ENCODE data around the gene SLC66A3. TPM values are rescaled to one million over a fixed set of nuclear protein-coding genes. Genes with fewer than 3 reads are reported as not detected.

SLC66A3 gene
- total and polyA plus RNA-seq, 7 experiments from 2014 or later: 12.6 to 43.7 (median 20.0) TPM

DNA sequence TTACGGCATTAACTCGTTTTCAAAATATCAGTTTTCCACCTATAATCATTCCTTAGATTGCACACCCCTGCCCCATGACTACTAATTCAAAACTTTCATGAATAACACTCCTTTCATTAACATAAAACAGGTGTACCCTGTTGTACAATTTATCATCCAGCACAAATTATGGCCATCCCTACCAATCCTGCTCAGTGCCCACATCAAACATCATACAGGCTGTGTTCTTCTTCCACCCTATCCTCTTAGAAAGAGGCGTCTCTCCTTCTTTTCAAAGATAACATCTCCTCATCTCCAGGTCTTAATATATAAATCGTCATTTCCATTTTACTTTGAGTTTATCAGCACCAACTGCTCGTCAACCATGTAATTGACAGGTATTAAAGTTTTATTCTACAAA, 67.6 kb downstream of the SLC66A3 start:
- Mint-ChIP-seq H3K36me3 (peaks cover 0 to 52% (median 26%) of the 10 kb centered on the region in 5 donors), H3K27me3 (no peaks in the 10 kb centered on the region), H3K27ac (no peak overlapping the region), H3K9me3 (no peaks in the 10 kb centered on the region), H3K4me1 (peaks cover 0 to 8% (median 0%) of the 10 kb centered on the region in 7 donors), H3K4me3 (no peak overlapping the region)
- POLR2A ChIA-PET: no interaction called here
- CTCF ChIA-PET: no interaction called here
- Histone ChIP-seq H3K4me1 (ENCODE audit: control insufficient read depth in 2 of 2, insufficient read depth in 2 of 2, low read length in 2 of 2) (no peaks in the 10 kb centered on the region), H3K27me3 (ENCODE audit: control insufficient read depth in 2 of 2, insufficient read depth in 2 of 2, low read length in 2 of 2) (no peaks in the 10 kb centered on the region), H3K36me3 (ENCODE audit: control insufficient read depth in 2 of 3, insufficient read depth in 3 of 3, low read length in 3 of 3) (peaks cover 0 to 6% (median 0%) of the 10 kb centered on the region in 3 experiments), H3K9me3 (ENCODE audit: control insufficient read depth in 2 of 3, low read length in 3 of 3) (no peaks in the 10 kb centered on the region), H3K4me3 (ENCODE audit: low read length) (no peak overlapping the region), H3K27ac (ENCODE audit: low read depth, low read length) (no peak overlapping the region)
- intact Hi-C loops (cut with micrococcal nuclease): no loop called here
- no peak for ATAC-seq
- no peak for DNase-seq

DNA sequence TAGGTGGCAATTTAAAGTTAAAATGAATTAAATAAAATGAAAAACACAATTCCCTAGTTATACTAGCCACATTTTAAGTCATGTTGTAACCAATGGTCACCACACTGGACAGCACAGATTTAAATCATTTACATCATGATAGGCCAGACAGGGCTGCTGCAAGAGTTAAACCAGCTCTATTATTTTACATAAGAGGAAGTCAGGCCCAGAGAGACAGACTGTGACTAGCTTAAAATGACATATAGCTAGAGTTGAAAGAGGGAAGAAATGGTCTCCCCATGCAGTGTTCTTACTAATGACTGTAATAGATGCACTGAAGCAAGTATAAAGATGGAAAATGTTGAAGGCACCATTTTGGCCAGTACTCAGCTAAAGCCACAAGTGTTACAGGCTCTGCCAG, 69.6 kb downstream of the SLC66A3 start:
- Mint-ChIP-seq H3K4me1 (peaks cover 0 to 12% (median under 1%) of the 10 kb centered on the region in 7 donors), H3K9me3 (no peaks in the 10 kb centered on the region), H3K27ac (no peak overlapping the region), H3K27me3 (no peaks in the 10 kb centered on the region), H3K4me3 (no peak overlapping the region), H3K36me3 (peaks cover 0 to 40% (median 20%) of the 10 kb centered on the region in 5 donors)
- CTCF ChIA-PET: no interaction called here
- DNase-seq (no peak), ATAC-seq (peak; percentile 44)
- Histone ChIP-seq H3K36me3 (ENCODE audit: control insufficient read depth in 2 of 3, insufficient read depth in 3 of 3, low read length in 3 of 3) (no peaks in the 10 kb centered on the region), H3K4me1 (ENCODE audit: control insufficient read depth in 2 of 2, insufficient read depth in 2 of 2, low read length in 2 of 2) (no peaks in the 10 kb centered on the region), H3K27me3 (ENCODE audit: control insufficient read depth in 2 of 2, insufficient read depth in 2 of 2, low read length in 2 of 2) (no peaks in the 10 kb centered on the region), H3K4me3 (ENCODE audit: low read length) (no peak overlapping the region), H3K27ac (ENCODE audit: low read depth, low read length) (no peak overlapping the region), H3K9me3 (ENCODE audit: control insufficient read depth in 2 of 3, low read length in 3 of 3) (no peaks in the 10 kb centered on the region)
- POLR2A ChIA-PET: no interaction called here
- intact Hi-C loops (cut with micrococcal nuclease): no loop called here

DNA sequence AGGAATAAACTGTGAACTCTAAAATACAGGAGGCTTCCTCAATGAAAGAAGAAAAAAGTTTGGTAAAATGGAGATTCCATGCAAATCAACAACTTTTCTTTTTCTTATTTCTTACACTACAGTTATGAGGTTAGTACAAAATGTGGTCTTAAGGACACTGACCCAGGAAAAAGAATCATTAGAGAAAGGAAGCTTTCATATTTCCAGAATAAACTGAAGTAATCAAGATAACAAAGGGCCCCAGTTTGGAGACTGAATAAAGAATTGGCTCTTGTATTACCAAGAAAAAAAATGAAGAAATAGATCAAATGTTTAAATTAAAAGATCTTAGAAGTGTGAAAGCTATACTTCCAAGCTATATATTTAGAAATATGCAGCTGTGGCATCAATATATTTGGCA, 72.3 kb downstream of the SLC66A3 start:
- no peak overlapping the region for H3K4me3 ChIP-seq (ENCODE audit: low read length)
- ATAC-seq (no peak), DNase-seq (no peak)
- no peaks in the 10 kb centered on the region for H3K9me3 ChIP-seq (ENCODE audit: control insufficient read depth in 2 of 3, low read length in 3 of 3)
- H3K4me1 ChIP-seq (ENCODE audit: control insufficient read depth in 2 of 2, insufficient read depth in 2 of 2, low read length in 2 of 2): no peaks in the 10 kb centered on the region
- no peak overlapping the region for H3K27ac ChIP-seq (ENCODE audit: low read depth, low read length)
- ChIA-PET POLR2A (interaction anchor here (0.6 kb wide), 1 partner anchor 184 kb away, joined by 4 read pairs; no protein-coding TSS in a partner anchor), CTCF (no interaction called here)
- H3K36me3 ChIP-seq (ENCODE audit: control insufficient read depth in 2 of 3, insufficient read depth in 3 of 3, low read length in 3 of 3): no peaks in the 10 kb centered on the region
- H3K27me3 Mint-ChIP-seq: no peaks in the 10 kb centered on the region
- H3K4me1 Mint-ChIP-seq: peaks cover 0 to 17% (median 3%) of the 10 kb centered on the region in 7 donors
- no peaks in the 10 kb centered on the region for H3K9me3 Mint-ChIP-seq
- no peak overlapping the region for H3K4me3 Mint-ChIP-seq
- intact Hi-C loops (cut with micrococcal nuclease): no loop called here
- H3K27me3 ChIP-seq (ENCODE audit: control insufficient read depth in 2 of 2, insufficient read depth in 2 of 2, low read length in 2 of 2): no peaks in the 10 kb centered on the region
- no peak overlapping the region for H3K27ac Mint-ChIP-seq
- H3K36me3 Mint-ChIP-seq: peaks cover 0 to 30% (median 13%) of the 10 kb centered on the region in 5 donors

Other genes with a start within 250 kb of the SLC66A3 start
- gene KCNF1, start 243.5 kb upstream of the SLC66A3 start, total RNA-seq: not detected
- not detected for gene KCNF1, start 243.5 kb upstream of the SLC66A3 start, polyA plus RNA-seq
- gene ROCK2, start 189.2 kb downstream of the SLC66A3 start, total RNA-seq: 10 to 100 TPM; 12.0 to 23.9 (median 18.8) TPM
- gene ROCK2, start 189.2 kb downstream of the SLC66A3 start, polyA plus RNA-seq: 10 to 100 TPM; 13.2 to 16.2 TPM

Measured in naive thymus-derived CD4-positive, alpha-beta T cell (primary cell).